Heart right ventricle (tissue), 16 donors: ENCODE data around the gene C2CD4A. TPM values are rescaled to one million over a fixed set of nuclear protein-coding genes. Genes with fewer than 3 reads are reported as not detected.

Experiments used
- ATAC-seq, 8 donors: fragments of 200-7000 bp; cut with Tn5 transposase; one replicate each; pipeline ENCODE4 v1.9.1; 2020; ENCODE audit warnings: mild to moderate bottlenecking in 8 of 8, moderate library complexity in 8 of 8, moderate number of reproducible peaks in 1 of 8
- DNase-seq, 2 donors: peaks; one replicate each; pipeline ENCODE4 v3.0.0-alpha.2; 2020
- H3K27ac ChIP-seq, 10 donors: fragments of 200-600 bp; sonication (generic) in 2 of 10; one replicate each; pipeline versions ENCODE4 v1.5.0 to v1.8.0; 2020 to 2022; ENCODE audit warnings: mild to moderate bottlenecking in 3 of 10
- H3K27me3 ChIP-seq, 7 donors: fragments of 200-600 bp; one replicate each; pipeline ENCODE4 v1.8.0; 2021 to 2022; ENCODE audit warnings: mild to moderate bottlenecking in 2 of 7
- H3K36me3 ChIP-seq, 9 donors: fragments of 200-600 bp; sonication (generic) in 1 of 9; one replicate each; pipeline versions ENCODE4 v1.5.0 to v1.8.0; 2020 to 2022; ENCODE audit warnings: mild to moderate bottlenecking in 2 of 9
- H3K4me1 ChIP-seq, 9 donors: fragments of 200-600 bp; sonication (generic) in 1 of 9; one replicate each; pipeline versions ENCODE4 v1.5.0 to v1.8.0; 2020 to 2022; ENCODE audit warnings: mild to moderate bottlenecking in 4 of 9
- H3K4me3 ChIP-seq, 10 donors: fragments of 200-600 bp; sonication (generic) in 2 of 10; one replicate each; pipeline versions ENCODE4 v1.5.0 to v1.8.0; 2020 to 2022; ENCODE audit warnings: mild to moderate bottlenecking in 7 of 10, moderate library complexity in 2 of 10
- H3K9me3 ChIP-seq, 11 donors: fragments of 200-600 bp in 10 of 11; sonication (generic) in 2 of 11; one replicate each; pipeline versions ENCODE4 v1.5.0 to v1.8.0; 2013 to 2022; ENCODE audit warnings: mild to moderate bottlenecking in 2 of 11, control low read depth in 1 of 11, moderate library complexity in 1 of 11
- CTCF ChIP-seq, 9 donors: fragments of 200-600 bp; sonication (generic) in 2 of 9; IDR thresholded peaks; one replicate each; pipeline versions ENCODE4 v1.5.0 to v1.8.0; 2021 to 2022; ENCODE audit warnings: antibody characterized with exemption in 9 of 9, mild to moderate bottlenecking in 5 of 9, moderate library complexity in 1 of 9
- WGBS, 2 donors: extraction: QIAGEN DNeasy Blood & Tissue Kit; methylation state at CpG; one replicate each; pipeline ENCODE4 v1.1.7; 2013; ENCODE audit warnings: inconsistent platforms in 1 of 2; 5-methylcytosine and 5-hydroxymethylcytosine counted together
- intact Hi-C, 10 donors: fragments of 100-400 bp; cut with DNase I; formaldehyde crosslinking; loops; one replicate each; pipeline versions ENCODE4 v1.11.1 to v1.14.2; 2022
- polyA plus RNA-seq, 2 donors: library from polyadenylated mRNA; stranded (reverse); fragments of 200-250 nt; gene quantifications; one replicate each; pipeline ENCODE4 v1.2.3, GENCODE V29; 2013
- total RNA-seq, 10 donors: library from RNA; stranded (reverse); fragmentation: NEBNext Ultra II Directional in 3 of 10; extraction: Animal tissue kit (Norgen Biotek cat#: 25700) in 3 of 10; gene quantifications; one replicate each; pipeline versions ENCODE4 v1.2.1 to v1.2.4, GENCODE V29; 2021 to 2023
- donor health status: Arrhythmogenic right ventricular cardiomyopathy.
- donor health status: ischemic (EF 13 %, LVEDD 7.1; RV severe dilation, severe dysfunction).
- donor health status: healthy with polysubstance abuse.
- donor health status: DM: no; HTN: yes; CAD: no.
- donor health status: DM: no; HTN: no; CAD: no.
- donor health status: ischemic (EF 25% LVEDD 6.9; RV normal size, moderate dysfunction).
- donor health status: ischemic (EF 25% LVEDD 5.7; RV mildly dilated, moderate dysfunction).
- donor health status: healthy.
- donor health status: DM: yes; HTN: yes; CAD: no.
- donor health status: Ischemic cardiomyopathy.
- donor health status: ischemic (EF 35%, LVEDD 5.7; RV mildly dilated, moderate dysfunction).
- donor health status: nonischemic (EF 11% LVEDD 7.7; RV severe dilation, severe dysfunction).
- donor health status: DM: yes; HTN: yes; CAD: no.
- donor health status: PGD.
- donor health status: ischemic (EF 29% LVEDD 5.4; RV normal size, mild dysfunction).
- donor health status: nonischemic (EF 23%, LVEDD 6.1; RV moderate dilation, normal function).

Gene C2CD4A
- total and polyA plus RNA-seq, 12 donors, result 0.01 to 0.25 TPM; not detected in 10

GRCh38 chr15:62068071-62068809, 1.5 kb downstream of the C2CD4A start:
- Histone ChIP-seq H3K4me1 (peaks cover 2 to 35% (median 19%) of the 10 kb centered on the region in 9 donors), H3K36me3 (no peaks in the 10 kb centered on the region), H3K27ac (peak overlapping the region in 7 of 10 donors; percentile 16 to 63 (median 59)), H3K9me3 (no peaks in the 10 kb centered on the region), H3K4me3 (peak overlapping the region; percentile 23 to 71 (median 55)), H3K27me3 (peaks cover 0 to 30% (median 0%) of the 10 kb centered on the region in 7 donors)
- intact Hi-C loops, result loop anchor here in 4 of 10 donors (5.0 to 10.0 kb wide), 3 partner anchors 99 to 193 kb away; partner anchors contain the start of gene C2CD4B (in 1 of the 4)
- DNase-seq, result peak; percentile 27 to 61
- ATAC-seq, result peak; percentile 37 to 76 (median 54)
- peak in 6 of 9 donors; percentile 17 to 44 (median 37) for TF ChIP-seq CTCF (IDR thresholded peaks at IDR 0.05)
- 1% methylated on average over 76 to 103 of the region's 103 CpGs for WGBS, 2 donors

- no peak for TF ChIP-seq CTCF (IDR thresholded peaks at IDR 0.05)
- WGBS, 2 donors, result 58 to 60% methylated on average over 4 of the region's 4 CpGs
- intact Hi-C loops, result loop anchor here in 4 of 10 donors (5.0 to 10.0 kb wide), 3 partner anchors 99 to 194 kb away; partner anchors contain the start of gene C2CD4B (in 1 of the 4)
- H3K9me3 ChIP-seq, result no peaks in the 10 kb centered on the region
- H3K27ac ChIP-seq, result peak overlapping the region in 4 of 10 donors; percentile 55 to 63 (median 60)
- peaks cover 0 to 30% (median 0%) of the 10 kb centered on the region in 7 donors for H3K27me3 ChIP-seq
- H3K36me3 ChIP-seq, result no peaks in the 10 kb centered on the region
- H3K4me1 ChIP-seq, result peaks cover 2 to 29% (median 19%) of the 10 kb centered on the region in 9 donors
- DNase-seq (no peak), ATAC-seq (no peak)
- peak overlapping the region in 9 of 10 donors; percentile 45 to 71 (median 57) for H3K4me3 ChIP-seq
Measured at GRCh38 chr15:62068810-62069167, 2.0 kb downstream of the C2CD4A start.

- Histone ChIP-seq H3K9me3 (no peaks in the 10 kb centered on the region), H3K27me3 (peaks cover 0 to 30% (median 0%) of the 10 kb centered on the region in 7 donors), H3K27ac (no peak overlapping the region), H3K4me3 (no peak overlapping the region), H3K4me1 (peaks cover 2 to 27% (median 19%) of the 10 kb centered on the region in 9 donors), H3K36me3 (no peaks in the 10 kb centered on the region)
- 90 to 92% methylated on average over 5 of the region's 5 CpGs for WGBS, 2 donors
- intact Hi-C loops, result loop anchor here in 4 of 10 donors (5.0 to 10.0 kb wide), 3 partner anchors 98 to 195 kb away; partner anchors contain the start of gene C2CD4B (in 1 of the 4)
- ATAC-seq (no peak), DNase-seq (no peak)
- TF ChIP-seq CTCF (IDR thresholded peaks at IDR 0.05), result no peak
Measured at GRCh38 chr15:62069551-62069950, 2.8 kb downstream of the C2CD4A start.

- peak; percentile 54 to 83 (median 76) for TF ChIP-seq CTCF (IDR thresholded peaks at IDR 0.05)
- DNase-seq (no peak), ATAC-seq (peak in 1 of 8 donors; percentile 38)
- Histone ChIP-seq H3K27me3 (peaks cover 0 to 15% (median 0%) of the 10 kb centered on the region in 7 donors), H3K4me1 (peaks cover 2 to 21% (median 14%) of the 10 kb centered on the region in 9 donors), H3K4me3 (no peak overlapping the region), H3K36me3 (no peaks in the 10 kb centered on the region), H3K9me3 (no peaks in the 10 kb centered on the region), H3K27ac (no peak overlapping the region)
- intact Hi-C loops, result loop anchor here in 8 of 10 donors (5.0 to 10.0 kb wide), 5 partner anchors 185 to 235 kb away; no protein-coding TSS in a partner anchor
Measured at GRCh38 chr15:62071711-62072308, 5.0 kb downstream of the C2CD4A start.
